Mucosa of rectum (tissue), 2 donors: ENCODE data around the gene FBXO11.
"Not testable (repeated sequence)": the region's sequence is repeated elsewhere in the genome, so short reads cannot be mapped to it uniquely, and the experiment has no call there.

ENCODE experiments used
- H3K27ac ChIP-seq, 2 donors: one replicate each; pipeline ENCODE4 v1.7.0; 2013; ENCODE audit warnings: inconsistent platforms in 2 of 2, low read depth in 2 of 2, low read length in 2 of 2
- H3K27me3 ChIP-seq, 2 donors: one replicate each; pipeline ENCODE4 v1.7.0; 2013; ENCODE audit warnings: low read length in 2 of 2; ENCODE audit not compliant: control insufficient read depth in 2 of 2, insufficient read depth in 2 of 2
- H3K36me3 ChIP-seq, 2 donors: one replicate each; pipeline ENCODE4 v1.7.0; 2013; ENCODE audit warnings: low read length in 2 of 2; ENCODE audit not compliant: control insufficient read depth in 2 of 2, insufficient read depth in 2 of 2
- H3K4me1 ChIP-seq, 2 donors: one replicate each; pipeline ENCODE4 v1.7.0; 2013; ENCODE audit warnings: low read length in 2 of 2, mild to moderate bottlenecking in 1 of 2; ENCODE audit not compliant: control insufficient read depth in 2 of 2, insufficient read depth in 2 of 2
- H3K4me3 ChIP-seq, 2 donors: one replicate each; pipeline ENCODE4 v1.7.0; 2013; ENCODE audit warnings: low read length in 2 of 2
- H3K9ac ChIP-seq, 2 donors: one replicate each; pipeline ENCODE4 v1.7.0; 2013; ENCODE audit warnings: low read length in 2 of 2, low read depth in 1 of 2, mild to moderate bottlenecking in 1 of 2
- H3K9me3 ChIP-seq, 2 donors: one replicate each; pipeline ENCODE4 v1.7.0; 2013; ENCODE audit warnings: low read length in 2 of 2; ENCODE audit not compliant: control insufficient read depth in 2 of 2
- donor health status: healthy.
- donor health status: Normal muscosa, but diverticular disease.

The FBXO11 gene

GRCh38 chr2:47897883-47898731 lies 8.2 kb downstream of the FBXO11 start:
- H3K4me1 ChIP-seq = peaks cover 5 to 9% of the 10 kb centered on the region in 2 donors
- H3K27me3 ChIP-seq = no peaks in the 10 kb centered on the region
- no peaks in the 10 kb centered on the region for H3K9me3 ChIP-seq
- H3K27ac ChIP-seq = no peak overlapping the region
- H3K36me3 ChIP-seq = peaks cover 0 to 2% of the 10 kb centered on the region in 2 donors
- no peak overlapping the region for H3K9ac ChIP-seq
- H3K4me3 ChIP-seq = no peak overlapping the region

DNA sequence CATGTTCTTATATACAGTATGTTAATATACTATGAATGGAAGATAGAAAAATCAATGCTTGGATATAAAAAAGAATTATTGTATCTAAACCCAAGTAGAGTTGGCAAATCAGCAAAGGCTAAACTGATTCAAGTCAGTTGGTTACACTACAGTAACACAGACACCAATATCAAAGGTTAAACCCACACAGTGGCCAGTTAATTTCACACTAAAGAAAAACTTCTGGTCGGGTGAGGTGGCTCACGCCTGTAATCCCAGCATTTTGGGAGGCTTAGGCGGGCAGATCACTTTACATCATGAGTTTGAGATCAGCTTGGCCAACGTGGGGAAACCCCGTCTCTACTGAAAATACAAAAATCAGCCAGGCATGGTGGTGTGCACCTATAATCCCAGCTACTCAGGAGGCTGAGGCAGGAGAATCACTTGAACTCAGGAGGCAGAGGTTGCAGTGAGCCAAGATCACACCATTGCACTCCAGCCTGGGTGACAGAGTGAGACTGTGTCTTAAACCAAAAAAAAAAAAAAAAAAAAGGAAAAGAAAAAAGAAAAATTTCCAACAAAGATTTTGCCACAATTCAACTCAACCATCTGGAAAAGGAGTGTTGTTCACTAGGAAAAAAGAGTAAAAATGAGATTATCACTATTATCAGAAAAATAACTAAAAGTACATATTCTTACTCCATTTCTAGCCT lies 9.0 kb downstream of the FBXO11 start:
- H3K27ac ChIP-seq, H3K9me3 ChIP-seq, H3K27me3 ChIP-seq, H3K4me1 ChIP-seq, H3K9ac ChIP-seq, H3K36me3 ChIP-seq, H3K4me3 ChIP-seq: not testable (repeated sequence)

DNA sequence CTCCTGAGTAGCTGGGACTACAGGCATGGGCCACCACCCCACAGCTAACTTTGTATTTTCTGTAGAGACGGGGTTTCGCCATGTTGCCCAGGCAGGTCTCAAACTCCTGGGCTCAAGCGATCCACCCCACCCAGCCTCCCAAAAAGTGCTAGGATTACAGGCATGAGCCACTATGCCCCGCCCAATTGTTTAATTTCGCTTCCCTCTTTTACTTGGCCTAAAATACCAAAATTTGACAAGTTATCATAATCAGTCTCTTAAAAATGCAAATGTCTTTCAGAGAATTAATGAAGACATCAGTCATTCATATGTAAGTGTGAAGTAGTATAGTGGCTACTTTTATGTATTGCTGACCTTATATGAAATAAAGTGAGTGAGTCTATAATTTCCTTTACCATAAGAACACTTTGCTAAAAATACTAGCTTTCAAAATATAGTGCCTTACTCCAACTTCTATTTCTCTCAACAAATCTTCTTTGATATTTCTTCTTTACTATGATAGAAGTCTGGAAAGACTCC lies 9.8 kb downstream of the FBXO11 start:
- no peak overlapping the region for H3K9ac ChIP-seq
- no peak overlapping the region for H3K4me3 ChIP-seq
- H3K27ac ChIP-seq = no peak overlapping the region
- H3K9me3 ChIP-seq = no peaks in the 10 kb centered on the region
- H3K4me1 ChIP-seq = peaks cover 5 to 8% of the 10 kb centered on the region in 2 donors
- H3K36me3 ChIP-seq = peaks cover 0 to 2% of the 10 kb centered on the region in 2 donors
- H3K27me3 ChIP-seq = no peaks in the 10 kb centered on the region

DNA sequence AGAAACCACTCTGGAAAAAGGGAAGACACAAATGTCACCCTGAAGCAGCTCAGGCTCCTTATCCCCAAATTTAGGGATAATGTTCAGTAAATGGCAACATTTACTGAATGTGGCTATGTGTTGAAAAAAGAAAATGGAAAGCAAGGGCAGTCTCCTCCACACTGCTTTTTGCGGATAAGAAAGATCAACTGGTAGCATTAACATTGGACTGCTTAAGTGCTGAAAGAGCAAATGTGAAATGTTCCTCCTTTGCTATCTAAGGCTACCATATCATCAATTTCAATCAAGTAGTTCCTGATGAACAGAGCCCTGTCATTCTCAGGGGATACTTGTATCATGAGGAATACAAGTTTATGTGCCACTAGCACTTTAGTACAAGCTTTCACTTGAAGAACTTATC lies 12.5 kb downstream of the FBXO11 start:
- H3K27me3 ChIP-seq = no peaks in the 10 kb centered on the region
- H3K36me3 ChIP-seq = peaks cover 0 to 2% of the 10 kb centered on the region in 2 donors
- H3K27ac ChIP-seq = no peak overlapping the region
- no peak overlapping the region for H3K4me3 ChIP-seq
- H3K4me1 ChIP-seq = peaks cover 4 to 5% of the 10 kb centered on the region in 2 donors
- H3K9ac ChIP-seq = no peak overlapping the region
- H3K9me3 ChIP-seq = no peaks in the 10 kb centered on the region

- no peaks in the 10 kb centered on the region for H3K9me3 ChIP-seq
- peaks cover 2 to 4% of the 10 kb centered on the region in 2 donors for H3K4me1 ChIP-seq
- H3K27ac ChIP-seq = no peak overlapping the region
- H3K9ac ChIP-seq = no peak overlapping the region
- no peaks in the 10 kb centered on the region for H3K27me3 ChIP-seq
- peaks cover 0 to 2% of the 10 kb centered on the region in 2 donors for H3K36me3 ChIP-seq
- no peak overlapping the region for H3K4me3 ChIP-seq
These were observed 14.0 kb downstream of the FBXO11 start for GRCh38 chr2:47892338-47892730.

GRCh38 chr2:47891369-47892337 lies 14.6 kb downstream of the FBXO11 start:
- Histone ChIP-seq H3K4me1 (peaks cover 2 to 4% of the 10 kb centered on the region in 2 donors), H3K9ac (no peak overlapping the region), H3K9me3 (no peaks in the 10 kb centered on the region), H3K36me3 (peaks cover 0 to 3% of the 10 kb centered on the region in 2 donors), H3K27me3 (no peaks in the 10 kb centered on the region), H3K4me3 (no peak overlapping the region), H3K27ac (no peak overlapping the region)

DNA sequence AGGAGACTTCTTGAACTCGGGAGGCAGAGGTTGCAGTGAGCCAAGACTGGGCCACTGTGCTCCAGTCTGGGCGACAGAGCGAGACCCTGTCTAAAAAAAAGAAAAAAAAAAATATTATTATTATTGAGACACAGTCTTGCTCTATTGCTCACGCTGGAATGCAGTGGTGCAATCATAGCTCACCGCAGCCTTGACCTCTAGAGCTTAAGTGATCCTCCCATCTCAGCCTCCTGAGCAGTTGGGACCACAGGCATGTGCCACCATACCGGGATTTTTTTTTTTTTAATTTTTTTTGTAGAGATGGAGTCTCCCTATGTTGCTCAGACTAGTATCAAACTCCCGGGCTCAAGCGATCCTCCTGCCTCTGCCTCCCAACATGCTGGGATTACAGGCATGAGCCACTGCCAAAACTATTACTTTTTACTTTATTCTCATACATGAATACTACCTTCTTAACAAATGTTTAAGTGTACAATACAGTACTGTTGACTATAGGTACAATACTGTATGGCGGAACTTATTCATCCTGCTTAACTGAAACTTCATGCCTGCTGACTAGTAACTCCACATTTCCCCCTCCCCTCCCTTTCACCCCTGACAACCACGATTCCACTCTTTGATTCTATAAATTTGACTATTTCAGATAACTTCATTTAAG lies 15.5 kb downstream of the FBXO11 start:
- peaks cover 0 to 2% of the 10 kb centered on the region in 2 donors for H3K4me1 ChIP-seq
- H3K9ac ChIP-seq = no peak overlapping the region
- no peak overlapping the region for H3K4me3 ChIP-seq
- no peaks in the 10 kb centered on the region for H3K9me3 ChIP-seq
- H3K36me3 ChIP-seq = peaks cover 0 to 3% of the 10 kb centered on the region in 2 donors
- H3K27me3 ChIP-seq = no peaks in the 10 kb centered on the region
- H3K27ac ChIP-seq = no peak overlapping the region

DNA sequence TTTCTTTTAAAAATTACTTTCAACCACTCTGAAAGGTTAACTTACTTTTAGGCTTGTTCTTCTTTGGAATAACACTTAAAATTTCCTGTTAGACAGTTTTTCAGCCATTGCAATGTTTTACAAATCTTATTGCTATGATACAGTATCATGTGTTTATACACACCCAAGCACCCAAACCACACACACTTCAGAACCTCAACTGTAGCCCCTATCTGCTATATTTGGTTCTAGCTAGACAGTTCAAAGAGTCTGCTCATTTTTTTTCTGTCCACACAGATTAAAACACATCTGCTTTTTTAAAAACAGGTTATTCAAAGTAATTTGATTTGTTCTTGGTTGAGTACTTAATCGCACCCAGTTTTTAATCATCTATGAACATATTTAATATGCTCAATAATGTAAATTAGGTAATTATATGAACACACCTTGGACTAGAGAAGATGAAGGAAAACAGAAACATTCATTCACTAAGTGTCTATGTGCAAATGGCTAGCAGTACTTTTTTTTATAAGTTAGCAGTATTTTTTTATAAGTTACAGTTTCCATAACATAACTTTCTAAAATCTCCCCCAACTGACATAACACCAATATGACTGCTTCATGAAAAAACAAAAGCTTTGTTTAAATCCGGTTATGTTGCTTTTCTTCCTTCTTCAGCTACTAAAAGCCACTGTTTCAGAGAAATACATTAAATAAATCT lies 17.6 kb downstream of the FBXO11 start:
- H3K9me3 ChIP-seq = no peaks in the 10 kb centered on the region
- no peak overlapping the region for H3K27ac ChIP-seq
- H3K4me1 ChIP-seq = no peaks in the 10 kb centered on the region
- no peaks in the 10 kb centered on the region for H3K27me3 ChIP-seq
- H3K4me3 ChIP-seq = no peak overlapping the region
- peaks cover 0 to 3% of the 10 kb centered on the region in 2 donors for H3K36me3 ChIP-seq
- no peak overlapping the region for H3K9ac ChIP-seq

- Histone ChIP-seq H3K27me3 (no peaks in the 10 kb centered on the region), H3K9me3 (no peaks in the 10 kb centered on the region), H3K4me3 (no peak overlapping the region), H3K4me1 (no peaks in the 10 kb centered on the region), H3K9ac (no peak overlapping the region), H3K36me3 (no peaks in the 10 kb centered on the region), H3K27ac (no peak overlapping the region)
These were observed 29.4 kb downstream of the FBXO11 start for GRCh38 chr2:47876912-47877311.
